Epithelial cell of esophagus (primary cell): ENCODE measurements around the gene KLHL29.

Experiments used
- DNase-seq: peaks from one replicate; pipeline ENCODE4 v3.0.0; 2010; ENCODE audit warnings: low read depth
- H3K4me3 ChIP-seq: 2 replicates; pipeline ENCODE4 v1.5.1; 2011; ENCODE audit warnings: mild to moderate bottlenecking, low read length, control low read depth
- CTCF ChIP-seq: IDR thresholded peaks from 2 replicates; pipeline ENCODE4 v1.5.1; 2011; ENCODE audit warnings: low read depth, mild to moderate bottlenecking, low read length, control low read depth, inconsistent platforms; ENCODE audit not compliant: insufficient read depth; ENCODE audit errors: missing control alignments

KLHL29 gene

DNA sequence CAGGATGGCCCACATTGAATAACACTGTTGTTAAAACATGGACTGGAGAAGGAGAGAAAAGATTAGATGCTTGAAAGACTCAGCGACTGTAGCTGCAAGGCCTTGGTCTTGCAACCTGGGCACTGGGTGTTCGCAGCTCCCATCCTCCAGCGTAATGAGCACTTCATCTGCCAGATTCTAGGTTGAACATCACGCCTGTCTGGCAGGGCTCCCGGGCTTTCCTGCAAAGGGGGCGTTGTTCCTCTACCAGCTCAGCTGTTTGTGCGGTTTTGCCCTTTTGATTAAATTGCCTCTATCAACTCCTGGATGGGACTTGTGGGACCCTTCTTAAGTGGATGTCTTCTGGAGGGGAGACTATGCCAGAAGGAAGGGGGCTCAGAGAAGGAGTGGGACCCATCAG lies 215.4 kb downstream of the KLHL29 start:
- no peak for DNase-seq
- no peak overlapping the region for H3K4me3 ChIP-seq
- no peak for TF ChIP-seq CTCF

GRCh38 chr2:23601301-23601965 lies 216.5 kb downstream of the KLHL29 start:
- no peak for DNase-seq
- no peak for TF ChIP-seq CTCF
- no peak overlapping the region for H3K4me3 ChIP-seq

DNA sequence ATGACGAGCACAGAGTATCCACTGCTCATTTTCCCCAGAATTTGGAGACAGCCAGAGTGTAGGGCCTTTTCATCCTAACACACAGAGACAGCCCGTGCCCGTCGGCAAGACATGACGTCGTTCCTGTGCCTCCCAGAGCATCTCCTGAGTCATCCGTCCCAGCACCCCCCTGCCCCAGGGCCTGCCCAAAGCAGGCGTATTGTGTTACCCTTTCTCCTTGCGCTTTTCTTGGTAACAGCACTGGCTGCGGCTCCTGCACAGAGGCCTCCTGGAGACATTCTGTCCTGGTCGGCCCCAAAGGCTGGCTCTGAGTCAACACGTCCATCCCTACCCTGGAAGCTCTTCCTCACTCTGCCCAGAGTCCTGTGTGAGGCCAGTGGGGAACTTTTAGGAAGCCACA lies 217.1 kb downstream of the KLHL29 start:
- no peak for TF ChIP-seq CTCF
- no peak overlapping the region for H3K4me3 ChIP-seq
- DNase-seq = peak; percentile 73

DNA sequence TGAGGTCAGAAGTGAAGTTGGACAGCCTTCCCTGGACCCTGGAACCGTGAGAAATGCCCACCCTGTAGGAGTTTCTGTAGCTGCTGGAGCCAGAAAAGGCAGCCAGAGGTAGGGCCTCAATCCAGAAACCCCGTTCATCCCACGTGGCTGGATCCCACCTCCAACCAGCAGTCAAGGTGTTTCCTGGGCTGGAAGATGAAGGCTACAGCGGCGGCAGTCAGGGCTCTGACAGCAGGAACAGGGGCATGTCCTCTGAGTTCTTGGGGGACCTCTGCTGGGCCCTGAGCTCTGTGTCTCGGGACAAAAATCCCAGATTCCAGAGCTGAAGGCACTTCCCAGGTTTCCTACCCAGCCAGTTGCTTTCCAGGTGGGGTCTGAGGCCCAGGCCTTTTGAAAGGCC lies 218.2 kb downstream of the KLHL29 start:
- H3K4me3 ChIP-seq = no peak overlapping the region
- TF ChIP-seq CTCF = no peak
- no peak for DNase-seq

DNA sequence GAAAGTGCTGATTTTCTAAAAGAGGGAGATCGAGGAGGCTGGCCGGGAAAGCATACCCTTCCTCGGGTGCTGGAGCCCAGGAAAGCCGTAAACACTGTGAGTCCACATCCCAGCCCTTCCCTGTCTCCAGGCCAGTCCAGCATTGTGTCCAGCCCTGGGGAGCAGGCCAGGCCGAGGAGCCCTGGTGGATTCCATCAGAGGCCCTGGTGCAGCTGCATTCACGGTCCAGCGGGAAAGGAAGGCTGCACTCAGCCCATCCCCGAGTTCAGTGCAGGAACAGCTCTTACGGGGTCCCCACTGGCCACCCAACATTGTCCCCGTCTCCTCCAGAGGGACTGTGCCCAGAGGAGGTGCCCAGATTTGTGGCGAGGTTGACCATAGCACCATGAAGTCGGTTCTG lies 218.6 kb downstream of the KLHL29 start:
- DNase-seq = no peak
- no peak for TF ChIP-seq CTCF
- no peak overlapping the region for H3K4me3 ChIP-seq

- no peak for TF ChIP-seq CTCF
- DNase-seq = no peak
- no peak overlapping the region for H3K4me3 ChIP-seq
These were observed 219.8 kb downstream of the KLHL29 start for GRCh38 chr2:23604731-23605130.

DNA sequence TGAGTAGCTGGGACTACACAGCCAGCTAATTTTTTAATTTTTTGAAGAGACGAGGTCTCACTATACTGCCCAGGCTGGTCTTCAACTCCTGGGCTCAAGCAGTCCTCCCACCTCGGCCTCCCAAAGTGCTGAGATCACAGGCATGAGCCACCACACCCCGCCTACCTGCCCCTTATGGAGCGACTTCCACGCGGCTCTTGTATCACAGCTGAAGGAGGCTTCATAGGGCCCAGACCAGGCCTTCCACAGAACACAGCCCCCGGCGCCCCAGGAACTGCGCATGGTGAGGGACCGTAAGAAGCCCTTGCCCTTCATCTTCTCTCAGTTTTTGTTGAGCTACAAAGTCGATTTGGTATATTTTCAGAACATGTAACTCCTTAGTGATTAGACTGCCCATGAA lies 220.3 kb downstream of the KLHL29 start:
- no peak overlapping the region for H3K4me3 ChIP-seq
- DNase-seq = no peak

More for the DNA sequence above, 220.3 kb downstream of the KLHL29 start:
- TF ChIP-seq CTCF = no peak
